ENCODE measurements around the gene RANGAP1.
A peak's percentile ranks its signal among the peaks of the same experiment; 100 is the strongest.

RANGAP1 gene

DNA sequence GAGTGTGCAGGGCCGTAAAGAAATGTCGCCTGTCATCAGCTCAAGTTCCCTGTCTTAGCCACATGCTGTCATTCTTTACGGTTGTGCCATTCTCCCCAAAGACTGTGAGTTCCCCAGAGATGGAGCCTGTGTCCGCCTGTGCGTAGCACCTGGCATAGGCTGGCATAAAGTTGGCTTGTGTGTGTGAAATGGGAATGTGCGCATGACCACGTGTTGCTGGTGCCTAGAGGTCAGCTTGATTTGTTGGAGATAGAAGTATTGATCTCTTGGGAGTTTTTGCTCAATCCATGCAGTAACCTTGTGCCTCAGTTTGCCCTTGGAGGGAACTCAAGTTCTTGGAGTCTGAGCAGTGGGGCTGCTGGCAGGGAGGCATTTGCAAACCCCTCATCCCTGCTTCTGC is 54.6 kb downstream of the RANGAP1 start:
- no peak for DNase-seq

DNA sequence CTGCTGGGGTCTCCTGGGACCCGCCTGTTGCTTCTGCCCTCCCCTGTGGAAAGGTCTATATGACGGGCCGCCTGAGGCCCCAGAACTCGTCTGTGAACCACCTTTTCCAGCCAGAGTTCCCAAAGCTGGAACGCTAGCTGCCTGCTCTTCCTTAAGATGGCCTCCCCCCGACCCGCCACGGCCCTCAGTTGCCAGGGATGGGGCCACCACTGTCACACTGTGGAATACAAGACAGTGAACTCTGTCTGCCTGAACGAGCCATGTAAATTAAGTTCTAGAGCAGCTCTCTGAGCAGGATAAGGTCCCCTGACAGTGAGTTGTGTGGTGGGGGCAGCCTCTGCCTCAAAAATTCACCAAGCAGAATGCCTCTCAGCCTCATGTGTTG is 55.6 kb downstream of the RANGAP1 start:
- no peak for DNase-seq

DNA sequence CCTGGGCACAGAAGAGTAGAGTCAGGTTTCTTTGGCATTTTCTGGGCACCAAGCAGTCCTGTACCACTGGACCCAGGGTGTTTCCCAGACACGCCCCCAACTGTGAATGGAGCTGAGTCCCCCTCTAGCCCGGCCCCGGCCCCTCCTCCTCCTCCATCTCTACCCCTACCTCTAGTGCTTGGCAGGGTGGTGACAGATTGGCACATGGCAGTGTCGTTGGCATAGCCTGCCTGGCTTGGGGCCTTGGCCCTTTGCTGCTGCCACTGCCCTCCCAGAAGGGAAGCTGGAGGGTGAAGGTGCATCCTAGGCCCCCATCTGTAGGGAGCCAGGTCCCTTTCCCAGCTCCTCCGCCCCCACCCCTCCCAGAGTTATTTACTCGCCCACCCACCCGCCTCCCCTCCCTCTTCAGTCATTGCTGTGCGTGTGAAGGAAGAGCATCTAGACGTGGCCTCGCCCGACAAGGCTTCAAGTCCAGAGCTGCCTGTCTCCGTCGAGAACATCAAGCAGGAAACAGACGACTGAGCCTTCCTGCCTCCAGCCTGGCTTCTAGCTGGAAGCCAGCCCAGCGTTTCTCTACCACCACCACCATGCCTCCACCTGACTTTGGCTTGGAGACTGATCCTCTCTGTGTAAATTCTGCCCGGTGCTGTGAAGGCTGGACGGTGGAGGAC is 56.1 kb downstream of the RANGAP1 start:
- DNase-seq: no peak

DNA sequence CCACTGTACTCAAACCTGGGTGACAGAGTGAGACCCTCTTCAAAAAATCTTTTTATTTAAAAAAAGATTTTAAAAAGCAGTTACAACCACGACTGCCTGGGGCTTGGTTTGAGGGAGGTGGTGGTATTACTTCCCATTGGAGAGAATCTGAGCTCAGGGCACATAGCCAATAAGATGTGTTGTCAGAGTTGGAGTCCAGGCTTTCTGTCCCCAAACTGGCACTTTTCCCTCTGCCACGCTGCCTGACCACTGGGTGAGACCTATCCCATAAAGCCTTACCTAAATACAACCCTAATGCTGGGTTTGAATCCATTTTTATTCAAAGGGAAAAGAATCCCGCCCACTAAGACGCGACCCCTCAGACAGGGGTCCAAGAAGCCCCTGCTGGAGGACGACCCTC is 56.8 kb downstream of the RANGAP1 start:
- DNase-seq: no peak

DNA sequence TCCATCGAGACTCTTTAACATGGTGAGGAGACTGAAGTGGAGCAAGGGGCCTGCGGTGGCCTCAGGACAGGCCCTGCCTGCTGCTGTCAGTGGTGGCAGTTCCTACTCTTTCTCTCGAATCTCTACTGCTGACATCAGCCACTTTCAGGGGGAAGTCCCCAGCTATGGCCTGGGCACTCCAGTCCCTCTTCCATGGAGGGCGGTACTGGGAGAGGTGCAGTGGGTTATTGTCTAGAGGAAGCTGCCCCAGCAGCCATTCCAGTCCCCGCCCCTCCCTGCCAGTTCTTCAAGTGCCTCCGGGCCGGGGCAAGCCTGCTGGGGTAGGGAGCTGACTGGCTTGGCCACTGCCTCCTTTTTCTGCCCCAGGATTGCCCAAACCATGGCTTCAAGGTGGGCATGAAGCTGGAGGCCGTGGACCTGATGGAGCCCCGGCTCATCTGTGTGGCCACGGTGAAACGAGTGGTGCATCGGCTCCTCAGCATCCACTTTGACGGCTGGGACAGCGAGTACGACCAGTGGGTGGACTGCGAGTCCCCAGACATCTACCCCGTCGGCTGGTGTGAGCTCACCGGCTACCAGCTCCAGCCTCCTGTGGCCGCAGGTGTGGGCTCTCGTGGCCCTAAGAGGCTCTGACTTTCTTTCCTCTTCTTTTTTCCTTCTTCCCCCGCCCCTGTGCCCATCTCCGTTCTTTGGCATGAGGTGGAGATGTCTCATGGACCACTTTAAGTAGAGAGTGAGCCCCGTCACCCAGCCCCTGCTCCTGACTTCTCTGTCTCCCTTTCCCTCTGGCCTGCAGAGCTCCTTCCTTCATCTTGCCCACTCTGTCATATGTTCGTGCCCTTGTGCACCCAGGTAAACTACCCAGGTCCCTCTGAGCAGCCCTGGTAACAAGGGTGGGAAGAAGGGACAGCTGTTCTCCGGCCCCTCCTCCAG is 59.0 kb downstream of the RANGAP1 start:
- no peak for DNase-seq

DNA sequence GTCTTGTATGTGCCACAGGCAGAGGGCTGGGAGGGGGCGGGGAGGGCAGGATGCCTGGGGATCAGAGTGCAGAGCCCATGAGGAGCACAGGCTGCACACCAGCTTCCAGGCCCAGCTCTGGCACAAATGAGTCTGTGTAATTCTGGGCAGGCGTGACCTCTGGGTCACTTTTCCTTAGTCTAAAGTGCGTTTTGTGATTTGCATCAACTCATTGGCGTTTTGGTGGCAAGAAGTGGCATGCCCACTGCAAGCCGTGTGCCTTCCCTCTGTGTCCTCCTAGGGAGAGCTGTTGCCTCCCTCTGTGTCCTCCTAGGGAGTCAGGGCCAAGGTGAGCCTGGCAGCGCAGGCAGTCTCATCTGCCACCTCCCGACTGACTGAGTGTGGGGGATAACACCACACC is 62.5 kb downstream of the RANGAP1 start:
- no peak for DNase-seq

DNA sequence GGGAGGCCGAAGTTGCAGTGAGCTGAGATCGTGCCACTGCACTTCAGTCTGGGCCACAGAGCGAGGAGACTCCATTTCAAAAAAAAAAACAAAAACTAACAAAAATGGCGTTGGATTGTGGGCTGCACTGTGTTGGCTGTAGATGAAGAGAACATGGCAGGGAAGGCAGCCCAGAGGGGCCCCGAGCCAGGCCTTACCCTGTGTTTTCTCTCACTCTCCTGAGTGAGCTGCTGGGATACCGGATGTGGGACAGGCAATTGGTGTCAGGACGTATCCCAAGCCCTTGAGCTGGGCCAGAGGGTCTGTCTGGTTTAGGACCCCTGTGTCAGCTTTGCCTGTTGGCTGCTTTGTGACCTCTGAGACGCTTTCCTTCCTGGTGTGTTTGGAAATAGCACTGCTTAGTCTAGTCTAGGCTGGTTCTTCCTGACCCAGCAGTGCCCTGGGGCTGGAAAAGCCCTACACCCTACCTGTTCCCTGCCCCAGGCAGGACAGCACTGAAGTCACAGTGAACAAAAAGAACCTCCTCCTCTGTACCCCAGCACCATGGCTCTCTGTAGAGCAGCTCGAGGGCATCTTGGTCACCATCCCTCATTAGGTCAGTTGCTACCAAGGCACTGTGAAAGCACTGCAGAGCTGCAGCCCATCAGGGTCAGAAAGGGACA is 63.0 kb downstream of the RANGAP1 start:
- no peak for DNase-seq

DNA sequence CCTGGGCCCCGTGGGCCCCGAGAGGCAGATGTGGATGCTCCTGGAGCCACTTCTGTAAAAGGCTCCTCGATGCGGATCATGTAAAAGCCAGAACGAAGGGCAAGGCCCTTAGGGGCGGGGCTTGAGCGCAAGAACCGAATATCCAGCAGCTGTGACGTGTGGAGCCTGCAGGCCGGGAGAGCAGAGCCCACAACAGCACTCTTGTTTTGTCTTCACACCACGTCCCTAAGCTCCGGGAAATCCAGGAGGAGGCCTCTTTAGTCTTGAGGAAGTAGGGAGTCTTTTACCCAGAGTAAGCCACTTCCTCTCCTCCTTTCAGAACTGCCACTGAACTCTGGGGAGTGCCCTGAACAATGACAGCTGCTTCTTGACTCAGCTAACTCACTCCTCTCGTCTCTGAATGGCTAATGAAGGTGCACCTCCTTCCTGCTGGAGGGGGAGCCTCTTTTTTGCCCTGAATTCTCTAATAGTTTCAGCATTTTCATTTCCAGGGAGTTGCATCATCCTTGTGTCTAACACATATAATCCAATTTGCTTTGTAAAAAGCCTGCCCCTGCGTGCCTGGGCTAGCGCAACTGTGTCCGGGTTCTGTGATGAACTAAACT is 68.3 kb downstream of the RANGAP1 start:
- DNase-seq: peak; percentile 60

DNA sequence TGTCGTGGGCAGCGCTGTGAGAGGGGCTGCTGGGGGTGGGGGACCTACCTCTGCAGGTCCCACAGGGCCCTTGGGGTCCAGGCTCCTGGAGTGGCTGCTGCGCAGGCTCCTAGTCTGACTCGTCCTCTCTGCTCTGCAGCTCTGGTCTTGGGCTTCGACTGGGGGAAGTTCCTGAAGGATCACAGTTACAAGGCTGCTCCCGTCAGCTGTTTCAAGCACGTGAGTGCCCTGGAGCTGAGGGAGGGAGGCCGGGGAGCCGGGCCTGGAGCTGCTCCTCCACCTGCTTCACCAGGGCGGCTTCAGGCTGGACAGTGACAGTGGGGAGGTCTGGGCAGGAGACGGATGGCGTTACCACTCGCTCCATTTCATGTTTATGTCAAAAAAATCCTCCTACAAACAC is 69.0 kb downstream of the RANGAP1 start:
- peak; percentile 60 for DNase-seq

DNA sequence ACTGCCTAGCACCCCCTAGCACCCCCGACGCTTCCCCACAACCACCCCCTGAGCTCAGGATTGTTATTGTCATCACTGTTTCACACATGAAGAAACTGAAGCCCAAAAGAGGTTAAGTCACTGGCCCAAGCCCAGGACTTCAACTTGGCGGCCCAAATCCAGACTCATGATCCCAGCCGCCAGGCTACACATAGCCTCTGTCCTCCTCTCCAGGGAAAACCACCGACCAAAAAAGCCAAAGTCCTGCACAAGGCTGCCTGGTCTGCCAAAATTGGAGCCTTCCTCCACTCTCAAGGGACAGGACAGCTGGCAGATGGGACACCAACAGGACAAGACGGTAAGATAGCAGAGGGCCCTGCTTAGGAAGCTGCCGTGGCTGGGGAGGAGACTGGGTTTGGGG is 70.1 kb downstream of the RANGAP1 start:
- no peak for DNase-seq

DNA sequence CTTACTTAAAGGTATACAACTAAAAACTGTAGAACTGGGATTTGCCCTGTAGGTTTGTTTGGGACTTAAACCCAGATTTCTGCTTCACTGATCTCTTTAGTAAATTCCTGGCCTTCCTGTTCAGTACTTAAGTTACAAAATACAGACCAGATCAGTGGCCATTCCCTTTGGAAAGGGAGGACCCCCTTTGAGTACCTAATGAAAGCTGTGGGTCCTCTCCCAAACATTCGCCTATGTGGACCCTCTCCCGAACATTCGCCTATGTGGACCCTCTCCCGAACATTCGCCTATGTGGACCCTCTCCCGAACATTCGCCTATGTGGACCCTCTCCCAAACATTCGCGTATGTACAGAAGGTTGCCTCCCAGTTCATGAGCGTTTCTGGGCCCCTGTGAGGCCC is 70.6 kb downstream of the RANGAP1 start:
- DNase-seq: no peak

DNA sequence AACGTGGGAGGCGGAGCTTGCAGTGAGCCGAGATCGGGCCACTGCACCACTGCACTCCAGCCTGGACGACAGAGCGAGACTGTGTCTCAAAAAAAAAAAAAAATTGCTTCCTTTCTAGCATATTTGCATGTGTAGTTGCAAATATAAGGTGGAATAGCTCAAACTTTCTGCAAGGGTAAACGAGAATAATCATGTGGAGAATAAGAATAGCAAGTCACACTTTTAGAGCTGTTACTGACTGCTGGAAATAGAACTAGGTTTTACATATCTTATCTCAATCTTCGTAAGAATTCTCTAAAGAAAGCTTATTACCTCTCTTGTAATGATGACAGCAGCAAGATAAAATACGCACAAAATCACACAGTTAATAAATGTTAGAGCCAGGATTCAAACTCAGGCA is 79.3 kb downstream of the RANGAP1 start:
- DNase-seq: no peak

DNA sequence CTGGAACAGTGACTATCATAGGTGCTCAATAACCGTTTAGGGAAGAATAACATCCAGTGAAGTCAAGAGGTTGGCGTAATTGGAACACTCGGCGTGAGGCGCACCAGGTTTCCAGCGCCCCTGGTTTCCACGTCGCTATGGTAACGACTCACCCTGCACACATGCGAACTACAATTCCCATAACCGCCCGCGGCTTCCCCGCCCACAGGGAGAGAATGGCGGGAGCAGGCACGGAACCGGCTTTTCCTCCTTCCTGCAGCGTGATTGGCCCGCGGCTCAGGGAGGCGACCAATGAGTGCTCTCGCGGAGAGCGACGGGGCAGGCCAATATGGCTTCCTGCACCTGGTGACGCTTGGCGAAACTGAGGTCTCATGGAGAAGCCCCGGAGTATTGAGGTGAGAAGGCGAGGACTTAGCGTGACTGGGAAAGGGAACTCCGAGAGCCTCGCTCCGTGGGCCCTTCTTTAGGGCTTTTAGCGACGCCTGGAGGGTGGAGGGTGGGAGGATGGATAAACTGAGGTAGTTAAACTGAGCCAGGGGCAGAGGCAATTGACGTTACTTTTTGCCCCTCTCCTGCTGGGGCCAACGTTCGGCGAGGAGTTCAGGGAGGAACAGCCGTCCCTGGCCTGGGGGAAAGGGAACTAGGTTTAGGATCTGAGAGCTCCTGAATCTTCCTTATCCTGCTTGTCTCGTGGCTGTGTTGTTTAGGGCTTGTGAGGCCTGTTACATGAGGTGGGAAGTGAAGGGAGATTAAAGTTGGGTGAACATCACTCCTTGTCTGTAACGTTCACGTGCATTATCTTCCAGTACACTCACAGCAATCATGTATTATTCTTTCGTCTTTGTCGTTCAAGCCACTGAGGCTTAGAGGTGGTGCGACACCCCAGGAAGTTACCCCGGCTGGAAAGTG is 80.7 kb downstream of the RANGAP1 start, which contains the start of gene L3MBTL2:
Gene L3MBTL2, plus strand, starts transcription at position 321 of the 909 bp plus-strand sequence. Its CDS starts 51 bp downstream, at position 372.
- DNase-seq: peak; percentile 87

DNA sequence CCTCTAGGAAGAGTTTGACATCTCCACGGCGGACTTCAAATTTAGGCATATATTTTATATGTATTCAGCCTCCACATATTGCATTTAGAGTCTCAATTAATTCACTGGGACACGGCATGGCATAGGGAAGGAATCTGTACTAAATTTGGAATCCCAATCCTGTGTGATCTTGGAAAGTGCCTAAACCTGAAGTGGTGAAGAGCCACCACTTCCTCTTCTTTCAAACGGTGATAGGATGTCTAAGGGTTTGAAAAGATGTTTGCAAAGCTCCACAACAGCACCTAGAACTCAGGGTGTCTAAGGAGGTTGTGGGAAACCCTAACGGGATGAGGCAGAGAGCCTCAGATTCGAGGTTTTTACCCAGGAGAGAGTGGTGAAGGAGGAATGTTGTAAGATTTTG is 81.9 kb downstream of the RANGAP1 start:
- no peak for DNase-seq

DNA sequence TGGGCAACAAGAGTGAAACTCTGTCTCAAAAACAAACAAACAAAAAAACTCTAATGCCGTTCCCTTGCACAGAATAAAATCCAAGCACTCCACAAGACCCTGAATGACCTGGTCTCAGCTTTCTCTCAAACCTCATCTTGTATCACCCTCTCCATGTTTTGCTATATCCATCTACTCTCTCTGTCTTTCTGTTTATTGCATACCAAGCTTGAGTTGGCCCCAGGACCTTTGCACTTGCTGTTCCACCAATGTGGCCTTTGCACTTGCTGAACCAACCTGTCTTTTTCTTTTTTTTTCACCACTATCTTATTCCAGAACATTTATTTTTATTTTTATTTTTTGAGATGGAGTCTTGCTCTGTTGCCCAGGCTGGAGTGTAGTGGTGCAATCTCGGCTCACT is 82.9 kb downstream of the RANGAP1 start:
- DNase-seq: no peak

DNA sequence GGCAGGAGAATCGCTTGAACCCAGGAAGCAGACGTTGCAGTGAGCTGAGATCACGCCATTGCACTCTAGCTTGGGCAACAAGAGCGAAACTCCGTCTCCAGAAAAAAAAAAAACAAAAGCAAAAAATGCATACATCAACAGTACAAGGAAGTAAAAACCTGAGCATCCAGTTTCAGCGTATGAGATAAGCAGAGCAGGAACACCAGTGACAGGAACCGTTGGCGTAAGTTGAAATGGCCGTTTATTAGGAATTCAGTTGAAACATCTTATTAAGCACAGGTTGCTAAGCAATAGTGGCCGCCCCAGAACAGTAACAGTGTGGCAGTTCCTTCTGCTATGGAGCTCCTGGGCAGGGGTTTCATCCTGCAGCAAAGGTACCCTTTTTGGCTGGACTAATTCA is 84.8 kb downstream of the RANGAP1 start:
- no peak for DNase-seq

DNA sequence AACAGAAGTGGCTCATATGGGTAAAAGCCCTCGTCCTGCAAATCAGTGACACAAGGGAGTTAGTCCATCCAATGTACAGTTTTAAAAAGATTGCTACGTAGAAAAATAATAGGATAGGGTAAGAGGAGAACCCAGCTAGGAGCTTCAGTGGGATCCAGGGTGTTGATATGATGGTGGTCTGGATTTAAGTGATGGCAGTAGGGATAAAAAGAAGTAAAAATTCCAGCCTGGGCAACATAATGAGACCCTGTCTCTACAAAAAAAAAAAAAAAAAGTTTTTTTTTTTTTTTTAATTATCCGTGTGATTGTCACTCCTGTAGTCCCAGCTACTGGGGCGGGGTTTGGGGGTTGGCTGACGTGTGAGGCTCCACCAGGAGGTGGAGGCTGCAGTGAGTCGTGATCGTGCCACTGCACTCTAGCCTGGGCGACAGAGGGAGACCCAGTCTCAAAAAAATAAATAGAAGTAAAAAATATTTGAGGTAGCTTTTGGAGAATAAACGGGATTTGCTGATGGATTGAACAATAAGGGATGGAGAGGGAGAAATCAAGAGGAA is 87.9 kb downstream of the RANGAP1 start:
- peak; percentile 51 for DNase-seq

DNA sequence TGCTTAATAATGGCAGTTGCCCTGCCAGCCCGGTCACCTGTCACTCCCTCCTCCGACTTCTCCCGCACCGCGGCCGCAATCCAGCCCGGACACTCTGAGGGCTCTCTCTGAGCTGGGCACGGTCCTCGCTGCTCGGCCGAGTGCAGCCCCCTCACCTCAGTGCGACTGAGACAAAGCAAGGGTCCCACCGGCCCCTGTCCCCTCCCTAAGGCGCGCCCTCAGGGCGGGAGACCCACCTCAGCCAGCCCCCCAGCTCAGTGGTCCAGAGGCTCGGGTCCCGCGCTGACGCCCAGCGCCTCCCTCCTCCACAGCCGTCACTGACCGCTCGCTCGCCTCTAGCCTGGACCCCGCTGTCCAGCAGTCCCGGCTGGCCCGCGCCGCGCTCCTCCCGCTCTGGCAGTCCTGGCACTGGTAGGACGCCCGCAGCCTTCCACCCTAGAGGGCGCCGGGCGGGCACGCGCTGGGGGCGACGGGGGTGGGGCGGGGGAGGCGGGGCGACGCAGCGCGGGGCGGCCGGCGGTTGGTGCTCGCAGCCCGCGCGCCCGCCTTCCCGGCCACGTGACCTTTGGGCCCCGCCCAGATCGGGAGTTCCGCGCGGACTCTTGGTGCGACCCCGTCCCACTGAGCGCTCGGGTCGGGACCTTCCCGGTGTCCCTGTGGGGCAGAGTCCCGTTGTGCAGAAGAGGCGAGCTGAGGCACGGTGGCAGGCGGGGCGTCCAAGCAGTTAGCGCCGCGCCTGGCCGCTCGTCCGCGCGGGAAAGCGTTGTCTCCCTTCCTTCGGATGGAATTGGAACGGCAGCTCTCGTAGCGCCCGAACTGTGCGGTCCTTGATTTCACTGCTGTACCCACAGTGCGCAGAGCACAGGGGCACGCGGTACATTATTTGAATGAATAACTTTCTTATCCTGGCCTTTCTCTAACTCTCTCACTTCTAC is 88.7 kb downstream of the RANGAP1 start:
- DNase-seq: peak; percentile 33

Data from DMS79 treated with DMSO at 0.1 percent for 48 hours (cell line).